ENCODE data around the gene ARHGAP18. TPM values are rescaled to one million over a fixed set of nuclear protein-coding genes. Genes with fewer than 3 reads are reported as not detected.

Gene ARHGAP18
- polyA plus RNA-seq, 2 donors, result 2.1 to 2.2 TPM

- WGBS, 2 donors, result 77% methylated on average over 1 of the region's 1 CpG
- Histone ChIP-seq H3K4me3 (ENCODE audit: low read depth in 1 of 2, low read length in 2 of 2) (no peak overlapping the region), H3K9me3 (ENCODE audit: control insufficient read depth in 2 of 2, insufficient read depth in 1 of 2, low read depth in 1 of 2, low read length in 1 of 2) (no peaks in the 10 kb centered on the region), H3K4me1 (ENCODE audit: control insufficient read depth in 2 of 2, insufficient read depth in 2 of 2, low read length in 1 of 2) (no peaks in the 10 kb centered on the region), H3K36me3 (ENCODE audit: control insufficient read depth in 2 of 2, insufficient read depth in 2 of 2, low read length in 1 of 2) (no peaks in the 10 kb centered on the region), H3K27ac (ENCODE audit: low read depth in 2 of 2, low read length in 1 of 2) (no peak overlapping the region), H3K27me3 (ENCODE audit: control insufficient read depth in 1 of 2, insufficient read depth in 2 of 2, low read length in 2 of 2) (no peaks in the 10 kb centered on the region)
These were observed 113.5 kb downstream of the ARHGAP18 start for GRCh38 chr6:129596522-129596921.

GRCh38 chr6:129593233-129593564, 116.8 kb downstream of the ARHGAP18 start:
- H3K36me3 ChIP-seq (ENCODE audit: control insufficient read depth in 2 of 2, insufficient read depth in 2 of 2, low read length in 1 of 2), result no peaks in the 10 kb centered on the region
- no peak overlapping the region for H3K27ac ChIP-seq (ENCODE audit: low read depth in 2 of 2, low read length in 1 of 2)
- H3K4me3 ChIP-seq (ENCODE audit: low read depth in 1 of 2, low read length in 2 of 2), result no peak overlapping the region
- no peaks in the 10 kb centered on the region for H3K9me3 ChIP-seq (ENCODE audit: control insufficient read depth in 2 of 2, insufficient read depth in 1 of 2, low read depth in 1 of 2, low read length in 1 of 2)
- 89 to 97% methylated on average over 3 of the region's 3 CpGs for WGBS, 2 donors
- H3K4me1 ChIP-seq (ENCODE audit: control insufficient read depth in 2 of 2, insufficient read depth in 2 of 2, low read length in 1 of 2), result no peaks in the 10 kb centered on the region
- no peaks in the 10 kb centered on the region for H3K27me3 ChIP-seq (ENCODE audit: control insufficient read depth in 1 of 2, insufficient read depth in 2 of 2, low read length in 2 of 2)

- no peaks in the 10 kb centered on the region for H3K27me3 ChIP-seq (ENCODE audit: control insufficient read depth in 1 of 2, insufficient read depth in 2 of 2, low read length in 2 of 2)
- 79 to 86% methylated on average over 6 of the region's 6 CpGs for WGBS, 2 donors
- H3K9me3 ChIP-seq (ENCODE audit: control insufficient read depth in 2 of 2, insufficient read depth in 1 of 2, low read depth in 1 of 2, low read length in 1 of 2), result no peaks in the 10 kb centered on the region
- no peak overlapping the region for H3K4me3 ChIP-seq (ENCODE audit: low read depth in 1 of 2, low read length in 2 of 2)
- no peaks in the 10 kb centered on the region for H3K4me1 ChIP-seq (ENCODE audit: control insufficient read depth in 2 of 2, insufficient read depth in 2 of 2, low read length in 1 of 2)
- H3K36me3 ChIP-seq (ENCODE audit: control insufficient read depth in 2 of 2, insufficient read depth in 2 of 2, low read length in 1 of 2), result no peaks in the 10 kb centered on the region
- H3K27ac ChIP-seq (ENCODE audit: low read depth in 2 of 2, low read length in 1 of 2), result no peak overlapping the region
These were observed 117.3 kb downstream of the ARHGAP18 start for GRCh38 chr6:129592516-129593232.

- Histone ChIP-seq H3K4me3 (ENCODE audit: low read depth in 1 of 2, low read length in 2 of 2) (no peak overlapping the region), H3K9me3 (ENCODE audit: control insufficient read depth in 2 of 2, insufficient read depth in 1 of 2, low read depth in 1 of 2, low read length in 1 of 2) (no peaks in the 10 kb centered on the region), H3K27ac (ENCODE audit: low read depth in 2 of 2, low read length in 1 of 2) (no peak overlapping the region), H3K36me3 (ENCODE audit: control insufficient read depth in 2 of 2, insufficient read depth in 2 of 2, low read length in 1 of 2) (peaks cover 0 to 1% of the 10 kb centered on the region in 2 donors), H3K27me3 (ENCODE audit: control insufficient read depth in 1 of 2, insufficient read depth in 2 of 2, low read length in 2 of 2) (no peaks in the 10 kb centered on the region), H3K4me1 (ENCODE audit: control insufficient read depth in 2 of 2, insufficient read depth in 2 of 2, low read length in 1 of 2) (no peaks in the 10 kb centered on the region)
- 68 to 77% methylated on average over 4 of the region's 4 CpGs for WGBS, 2 donors
These were observed 119.5 kb downstream of the ARHGAP18 start for GRCh38 chr6:129590408-129591022.

GRCh38 chr6:129586815-129587214, 123.2 kb downstream of the ARHGAP18 start:
- WGBS, 2 donors, result 90 to 96% methylated on average over 2 of the region's 2 CpGs
- Histone ChIP-seq H3K9me3 (ENCODE audit: control insufficient read depth in 2 of 2, insufficient read depth in 1 of 2, low read depth in 1 of 2, low read length in 1 of 2) (no peaks in the 10 kb centered on the region), H3K4me3 (ENCODE audit: low read depth in 1 of 2, low read length in 2 of 2) (no peak overlapping the region), H3K27ac (ENCODE audit: low read depth in 2 of 2, low read length in 1 of 2) (no peak overlapping the region), H3K36me3 (ENCODE audit: control insufficient read depth in 2 of 2, insufficient read depth in 2 of 2, low read length in 1 of 2) (peaks cover 0 to 4% of the 10 kb centered on the region in 2 donors), H3K4me1 (ENCODE audit: control insufficient read depth in 2 of 2, insufficient read depth in 2 of 2, low read length in 1 of 2) (no peaks in the 10 kb centered on the region), H3K27me3 (ENCODE audit: control insufficient read depth in 1 of 2, insufficient read depth in 2 of 2, low read length in 2 of 2) (no peaks in the 10 kb centered on the region)

GRCh38 chr6:129583866-129584265, 126.1 kb downstream of the ARHGAP18 start:
- Histone ChIP-seq H3K4me3 (ENCODE audit: low read depth in 1 of 2, low read length in 2 of 2) (no peak overlapping the region), H3K27ac (ENCODE audit: low read depth in 2 of 2, low read length in 1 of 2) (no peak overlapping the region), H3K27me3 (ENCODE audit: control insufficient read depth in 1 of 2, insufficient read depth in 2 of 2, low read length in 2 of 2) (no peaks in the 10 kb centered on the region), H3K9me3 (ENCODE audit: control insufficient read depth in 2 of 2, insufficient read depth in 1 of 2, low read depth in 1 of 2, low read length in 1 of 2) (no peaks in the 10 kb centered on the region), H3K36me3 (ENCODE audit: control insufficient read depth in 2 of 2, insufficient read depth in 2 of 2, low read length in 1 of 2) (peaks cover 0 to 4% of the 10 kb centered on the region in 2 donors), H3K4me1 (ENCODE audit: control insufficient read depth in 2 of 2, insufficient read depth in 2 of 2, low read length in 1 of 2) (no peaks in the 10 kb centered on the region)
- 82 to 86% methylated on average over 7 of the region's 7 CpGs for WGBS, 2 donors

GRCh38 chr6:129578315-129578714, 131.7 kb downstream of the ARHGAP18 start:
- H3K4me1 ChIP-seq (ENCODE audit: control insufficient read depth in 2 of 2, insufficient read depth in 2 of 2, low read length in 1 of 2), result no peaks in the 10 kb centered on the region
- H3K9me3 ChIP-seq (ENCODE audit: control insufficient read depth in 2 of 2, insufficient read depth in 1 of 2, low read depth in 1 of 2, low read length in 1 of 2), result no peaks in the 10 kb centered on the region
- H3K4me3 ChIP-seq (ENCODE audit: low read depth in 1 of 2, low read length in 2 of 2), result no peak overlapping the region
- no peak overlapping the region for H3K27ac ChIP-seq (ENCODE audit: low read depth in 2 of 2, low read length in 1 of 2)
- H3K36me3 ChIP-seq (ENCODE audit: control insufficient read depth in 2 of 2, insufficient read depth in 2 of 2, low read length in 1 of 2), result peaks cover 0 to 2% of the 10 kb centered on the region in 2 donors
- WGBS, 2 donors, result 76 to 84% methylated on average over 1 of the region's 1 CpG
- no peaks in the 10 kb centered on the region for H3K27me3 ChIP-seq (ENCODE audit: control insufficient read depth in 1 of 2, insufficient read depth in 2 of 2, low read length in 2 of 2)

GRCh38 chr6:129577691-129578090, 132.3 kb downstream of the ARHGAP18 start:
- WGBS, 2 donors, result 72 to 74% methylated on average over 3 of the region's 3 CpGs
- Histone ChIP-seq H3K4me3 (ENCODE audit: low read depth in 1 of 2, low read length in 2 of 2) (no peak overlapping the region), H3K4me1 (ENCODE audit: control insufficient read depth in 2 of 2, insufficient read depth in 2 of 2, low read length in 1 of 2) (no peaks in the 10 kb centered on the region), H3K27ac (ENCODE audit: low read depth in 2 of 2, low read length in 1 of 2) (no peak overlapping the region), H3K9me3 (ENCODE audit: control insufficient read depth in 2 of 2, insufficient read depth in 1 of 2, low read depth in 1 of 2, low read length in 1 of 2) (no peaks in the 10 kb centered on the region), H3K27me3 (ENCODE audit: control insufficient read depth in 1 of 2, insufficient read depth in 2 of 2, low read length in 2 of 2) (no peaks in the 10 kb centered on the region), H3K36me3 (ENCODE audit: control insufficient read depth in 2 of 2, insufficient read depth in 2 of 2, low read length in 1 of 2) (peaks cover 0 to 2% of the 10 kb centered on the region in 2 donors)

GRCh38 chr6:129576456-129576855, 133.5 kb downstream of the ARHGAP18 start:
- WGBS, 2 donors, result 85 to 90% methylated on average over 4 of the region's 4 CpGs

More at GRCh38 chr6:129576456-129576855, 133.5 kb downstream of the ARHGAP18 start:
- Histone ChIP-seq H3K27me3 (ENCODE audit: control insufficient read depth in 1 of 2, insufficient read depth in 2 of 2, low read length in 2 of 2) (no peaks in the 10 kb centered on the region), H3K36me3 (ENCODE audit: control insufficient read depth in 2 of 2, insufficient read depth in 2 of 2, low read length in 1 of 2) (no peaks in the 10 kb centered on the region), H3K9me3 (ENCODE audit: control insufficient read depth in 2 of 2, insufficient read depth in 1 of 2, low read depth in 1 of 2, low read length in 1 of 2) (no peaks in the 10 kb centered on the region), H3K4me1 (ENCODE audit: control insufficient read depth in 2 of 2, insufficient read depth in 2 of 2, low read length in 1 of 2) (no peaks in the 10 kb centered on the region), H3K4me3 (ENCODE audit: low read depth in 1 of 2, low read length in 2 of 2) (no peak overlapping the region), H3K27ac (ENCODE audit: low read depth in 2 of 2, low read length in 1 of 2) (no peak overlapping the region)

Data from esophagus (tissue), 2 donors.